Endothelial cell of umbilical vein (primary cell): ENCODE results near the gene CPSF4. TPM values are rescaled to one million over a fixed set of nuclear protein-coding genes. Genes with fewer than 3 reads are reported as not detected.

Experiments used
- BruUV-seq: library from RNA; stranded (reverse); fragments of 400-500 nt; replicated peaks from 2 replicates; lab custom pipeline; 2021; lab: Mats Ljungman, UMichigan
- CTCF ChIA-PET: fragments of 300-600, 350-600 bp; sonication (Branson Sonifier 250); formaldehyde crosslinking; loops from one replicate; lab custom pipeline; 2021; ENCODE audit warnings: antibody characterized with exemption, inconsistent platforms; lab: Charles Lee
- POLR2A ChIA-PET: fragments of 300-600, 350-600 bp; sonication (Branson Sonifier 250); formaldehyde crosslinking; loops from one replicate; lab custom pipeline; 2021; ENCODE audit warnings: antibody characterized with exemption, inconsistent platforms; lab: Charles Lee
- DNase-seq: peaks from one replicate; pipeline ENCODE4 v3.0.0-alpha.2; 2011; ENCODE audit warnings: low read depth, low spot score
- FAIRE-seq: peaks from 2 replicates; lab custom pipeline; 2011; peaks lifted over from hg19 to GRCh38; lab: Jason Lieb, UNC
- H2AFZ ChIP-seq: 2 replicates; pipeline ENCODE4 v1.6.0; 2012; ENCODE audit warnings: low read depth, low read length, control low read depth, inconsistent platforms
- H3K27ac ChIP-seq: 2 replicates; pipeline ENCODE4 v1.5.1; 2011; ENCODE audit warnings: low read depth, mild to moderate bottlenecking, control low read depth, low read length, moderate library complexity; ENCODE audit not compliant: insufficient read depth
- H3K27me3 ChIP-seq, 2 experiments: 2 replicates each; pipeline versions ENCODE4 v1.6.0 to v1.6.1; 2011; ENCODE audit warnings: low read length in 2 of 2, mixed read lengths in 1 of 2; ENCODE audit not compliant: control insufficient read depth in 2 of 2, insufficient read depth in 2 of 2
- H3K36me3 ChIP-seq, 2 experiments: 2 replicates in 1 of 2; 3 replicates in 1 of 2; pipeline ENCODE4 v1.5.1; 2011; ENCODE audit warnings: low read length in 2 of 2, mild to moderate bottlenecking in 1 of 2, moderate library complexity in 1 of 2; ENCODE audit not compliant: control insufficient read depth in 2 of 2, insufficient read depth in 2 of 2; ENCODE audit errors: extremely low read depth in 1 of 2
- H3K4me1 ChIP-seq: 3 replicates; pipeline ENCODE4 v1.5.1; 2011; ENCODE audit warnings: mild to moderate bottlenecking, low read length; ENCODE audit not compliant: control insufficient read depth, insufficient read depth; ENCODE audit errors: extremely low read depth
- H3K4me2 ChIP-seq: 2 replicates; pipeline ENCODE4 v1.6.1; 2011; ENCODE audit warnings: low read length, control low read depth, mixed read lengths; ENCODE audit not compliant: insufficient read depth
- H3K4me3 ChIP-seq, 3 experiments: fragments of 200-600 bp in 1 of 3; sonication (generic), shearing (Covaris generic) in 1 of 3; replicated peaks in 1 of 3; 2 replicates each; pipeline ENCODE4 v1.5.1; 2011 to 2016; ENCODE audit warnings: control low read depth in 3 of 3, low read length in 3 of 3, mild to moderate bottlenecking in 2 of 3, inconsistent platforms in 1 of 3, low read depth in 1 of 3, moderate library complexity in 1 of 3; ENCODE audit not compliant: insufficient read depth in 1 of 3
- H3K79me2 ChIP-seq: 2 replicates; pipeline ENCODE4 v1.6.0; 2012; ENCODE audit warnings: low read length, inconsistent platforms; ENCODE audit not compliant: control insufficient read depth, insufficient read depth
- H3K9ac ChIP-seq: replicated peaks from 2 replicates; pipeline ENCODE3; 2011; ENCODE audit warnings: low read length, control low read depth; ENCODE audit not compliant: insufficient read depth; ENCODE audit errors: extremely low read depth
- H3K9me1 ChIP-seq: replicated peaks from 3 replicates; pipeline ENCODE4 v1.6.0; 2011; ENCODE audit warnings: mild to moderate bottlenecking, low read length; ENCODE audit not compliant: control insufficient read depth, insufficient read depth; ENCODE audit errors: extremely low read depth
- H3K9me3 ChIP-seq: replicated peaks from 2 replicates; pipeline ENCODE4 v1.5.1; 2012; ENCODE audit warnings: low read length, inconsistent platforms; ENCODE audit not compliant: control insufficient read depth, insufficient read depth
- H4K20me1 ChIP-seq: replicated peaks from 2 replicates; pipeline ENCODE3; 2011; ENCODE audit warnings: mild to moderate bottlenecking, low read length; ENCODE audit not compliant: control insufficient read depth, insufficient read depth; ENCODE audit errors: extremely low read depth
- CTCF ChIP-seq, 2 donors: IDR thresholded peaks; 1 replicate in 1 of 2; 2 replicates in 1 of 2; pipeline ENCODE4 v1.5.1; 2011; ENCODE audit warnings: low read length in 2 of 2, mild to moderate bottlenecking in 2 of 2, moderate library complexity in 2 of 2, control low read depth in 1 of 2, inconsistent platforms in 1 of 2, low read depth in 1 of 2; ENCODE audit not compliant: insufficient read depth in 1 of 2; ENCODE audit errors: extremely low read depth in 1 of 2
- EZH2 ChIP-seq: IDR thresholded peaks from 2 replicates; pipeline ENCODE4 v1.6.1; 2012; ENCODE audit warnings: borderline replicate concordance, low read depth, mild to moderate bottlenecking, moderate library complexity, low read length, inconsistent platforms; ENCODE audit not compliant: severe bottlenecking
- FOS ChIP-seq: IDR thresholded peaks from 2 replicates; pipeline ENCODE4 v1.6.1; 2011; ENCODE audit warnings: mild to moderate bottlenecking, low read length, moderate library complexity, borderline replicate concordance; ENCODE audit not compliant: insufficient read depth
- GATA2 ChIP-seq: IDR thresholded peaks from 2 replicates; pipeline ENCODE4 v1.7.0; 2011; ENCODE audit warnings: low read depth, mild to moderate bottlenecking, moderate library complexity, mixed read lengths, low read length; ENCODE audit not compliant: insufficient read length, insufficient read depth
- JUN ChIP-seq: IDR thresholded peaks from 2 replicates; pipeline ENCODE4 v1.6.1; 2011; ENCODE audit warnings: borderline replicate concordance, low read depth; ENCODE audit not compliant: insufficient read length, insufficient read depth
- MAX ChIP-seq: IDR thresholded peaks from 2 replicates; pipeline ENCODE4 v1.6.1; 2011; ENCODE audit not compliant: insufficient read depth, insufficient read length
- MYC ChIP-seq: IDR thresholded peaks from one replicate; pipeline ENCODE4 v1.6.1; 2011; ENCODE audit warnings: mild to moderate bottlenecking, low read depth, low read length
- POLR2A ChIP-seq: IDR thresholded peaks from 2 replicates; pipeline ENCODE4 v1.6.1; 2012; ENCODE audit warnings: low read depth, mild to moderate bottlenecking, control low read depth, low read length
- POLR2AphosphoS5 ChIP-seq: IDR thresholded peaks from 2 replicates; pipeline ENCODE4 v1.6.1; 2012; ENCODE audit warnings: low read depth, mild to moderate bottlenecking, control low read depth, low read length, moderate library complexity; ENCODE audit not compliant: insufficient read depth
- dilution Hi-C: fragments of 300-500 bp; cut with MboI; formaldehyde crosslinking; loops from one replicate; pipeline ENCODE4 v1.15.0; 2019; ENCODE audit warnings: low sequenced_read_pairs; ENCODE audit not compliant: extremely low pct_ligation_motif_present
- intact Hi-C: fragments of 100-400 bp; cut with micrococcal nuclease; formaldehyde crosslinking; loops from one replicate; pipeline ENCODE4 v1.10.0; 2022
- polyA plus RNA-seq, 4 experiments: library from polyadenylated mRNA; depleted of rRNA in 3 of 4; stranded (reverse) in 3 of 4; unstranded in 1 of 4; fragments of >200 nt; gene quantifications; 2 replicates each; pipeline versions ENCODE4 v1.2.1 to v1.2.3, GENCODE V29; 2011 to 2012; ENCODE audit warnings: missing spikeins in 1 of 4
- total RNA-seq: library from RNA; stranded (reverse); gene quantifications from 2 replicates; pipeline ENCODE4 v1.2.3, GENCODE V29; 2021

The CPSF4 gene
- total and polyA plus RNA-seq, 2 donors (not counting 3 experiments of a cell fraction or from before 2014, with no cell fraction given) = 51.5 to 53.0 TPM

- Histone ChIP-seq H3K27me3 (no peaks in the 10 kb centered on the region), H3K9ac (no peak overlapping the region), H2AFZ (no peak overlapping the region), H3K4me1 (no peaks in the 10 kb centered on the region), H3K27ac (no peak overlapping the region), H3K9me3 (no peaks in the 10 kb centered on the region), H3K4me2 (no peak overlapping the region), H3K79me2 (peaks cover 29% of the 10 kb centered on the region), H3K9me1 (no peaks in the 10 kb centered on the region), H3K36me3 (peaks cover 9 to 53% of the 10 kb centered on the region in 2 experiments), H3K4me3 (no peak overlapping the region), H4K20me1 (no peaks in the 10 kb centered on the region)
- intact Hi-C loops (no loop called here), dilution Hi-C loops (no loop called here)
- no peak for FAIRE-seq
- TF ChIP-seq GATA2 (no peak), MAX (no peak), JUN (no peak), POLR2AphosphoS5 (peak; percentile 11), EZH2 (no peak), CTCF (IDR thresholded peaks at IDR 0.05; ENCODE audit: extremely low read depth in 1 of 2, insufficient read depth in 1 of 2, low read depth in 1 of 2, low read length in 2 of 2) (no peak), POLR2A (peak; percentile 38), MYC (no peak), FOS (no peak)
- POLR2A ChIA-PET = no interaction called here
- no TSS peak for BruUV-seq
- no peak for DNase-seq
- CTCF ChIA-PET = interaction anchor here (1.6 kb wide), 1 partner anchor 9 kb away, joined by 4 read pairs; no protein-coding TSS in a partner anchor
These were observed 17.1 kb downstream of the CPSF4 start for GRCh38 chr7:99455874-99456273.
